ENCODE measurements around the gene SF3B3.

The SF3B3 gene

GRCh38 chr16:70601576-70602575, 78.3 kb downstream of the SF3B3 start:
- no peak for TF ChIP-seq GATA2 (IDR thresholded peaks at IDR 0.05; ENCODE audit: low read depth, low read length)
- no peak for TF ChIP-seq GATA3 (IDR thresholded peaks at IDR 0.05; ENCODE audit: low read depth, low read length)

GRCh38 chr16:70602831-70603230, 79.2 kb downstream of the SF3B3 start:
- TF ChIP-seq GATA2 (IDR thresholded peaks at IDR 0.05; ENCODE audit: low read depth, low read length) = no peak
- TF ChIP-seq GATA3 (IDR thresholded peaks at IDR 0.05; ENCODE audit: low read depth, low read length) = no peak

GRCh38 chr16:70604407-70605282, 81.0 kb downstream of the SF3B3 start:
- no peak for TF ChIP-seq GATA2 (IDR thresholded peaks at IDR 0.05; ENCODE audit: low read depth, low read length)
- no peak for TF ChIP-seq GATA3 (IDR thresholded peaks at IDR 0.05; ENCODE audit: low read depth, low read length)

GRCh38 chr16:70605283-70605657, 81.7 kb downstream of the SF3B3 start:
- TF ChIP-seq GATA2 (IDR thresholded peaks at IDR 0.05; ENCODE audit: low read depth, low read length) = no peak
- no peak for TF ChIP-seq GATA3 (IDR thresholded peaks at IDR 0.05; ENCODE audit: low read depth, low read length)

GRCh38 chr16:70608521-70608920, 84.9 kb downstream of the SF3B3 start:
- TF ChIP-seq GATA2 (IDR thresholded peaks at IDR 0.05; ENCODE audit: low read depth, low read length) (no peak), GATA3 (IDR thresholded peaks at IDR 0.05; ENCODE audit: low read depth, low read length) (no peak)

GRCh38 chr16:70610273-70611223, 86.9 kb downstream of the SF3B3 start:
- TF ChIP-seq GATA3 (IDR thresholded peaks at IDR 0.05; ENCODE audit: low read depth, low read length) = no peak
- no peak for TF ChIP-seq GATA2 (IDR thresholded peaks at IDR 0.05; ENCODE audit: low read depth, low read length)

- TF ChIP-seq GATA2 (IDR thresholded peaks at IDR 0.05; ENCODE audit: low read depth, low read length) = no peak
- no peak for TF ChIP-seq GATA3 (IDR thresholded peaks at IDR 0.05; ENCODE audit: low read depth, low read length)
Measured at GRCh38 chr16:70611224-70611598, 87.6 kb downstream of the SF3B3 start.

GRCh38 chr16:70611785-70612303, 88.2 kb downstream of the SF3B3 start:
- no peak for TF ChIP-seq GATA2 (IDR thresholded peaks at IDR 0.05; ENCODE audit: low read depth, low read length)
- TF ChIP-seq GATA3 (IDR thresholded peaks at IDR 0.05; ENCODE audit: low read depth, low read length) = no peak

GRCh38 chr16:70612931-70613330, 89.3 kb downstream of the SF3B3 start:
- TF ChIP-seq GATA3 (IDR thresholded peaks at IDR 0.05; ENCODE audit: low read depth, low read length) (no peak), GATA2 (IDR thresholded peaks at IDR 0.05; ENCODE audit: low read depth, low read length) (no peak)

- no peak for TF ChIP-seq GATA3 (IDR thresholded peaks at IDR 0.05; ENCODE audit: low read depth, low read length)
- no peak; the same call in 1 of the 2 replicates for TF ChIP-seq GATA2 (IDR thresholded peaks at IDR 0.05; ENCODE audit: low read depth, low read length)
Measured at GRCh38 chr16:70614208-70614951, 90.8 kb downstream of the SF3B3 start.

- TF ChIP-seq GATA2 (IDR thresholded peaks at IDR 0.05; ENCODE audit: low read depth, low read length) (no peak), GATA3 (IDR thresholded peaks at IDR 0.05; ENCODE audit: low read depth, low read length) (no peak)
Measured at GRCh38 chr16:70615945-70616344, 92.3 kb downstream of the SF3B3 start.

All from SH-SY5Y (cell line).